Endodermal cell (in vitro differentiated cells): Measurements from ENCODE around the gene ARL15. TPM values are rescaled to one million over a fixed set of nuclear protein-coding genes. Genes with fewer than 3 reads are reported as not detected.
"Not testable (repeated sequence)": the region's sequence is repeated elsewhere in the genome, so short reads cannot be mapped to it uniquely, and the experiment has no call there.

Experiments used
- DNase-seq: peaks from one replicate; pipeline ENCODE4 v3.0.0-alpha.2; 2017
- H3K27ac ChIP-seq: 2 replicates; pipeline ENCODE4 v1.5.1; 2013; ENCODE audit warnings: mild to moderate bottlenecking, low read depth, low read length, moderate library complexity
- H3K27me3 ChIP-seq: 2 replicates; pipeline ENCODE4 v1.6.1; 2013; ENCODE audit warnings: mild to moderate bottlenecking, low read length, moderate library complexity; ENCODE audit not compliant: insufficient read depth, control insufficient read depth, poor library complexity, severe bottlenecking
- H3K36me3 ChIP-seq: 2 replicates; pipeline ENCODE4 v1.7.0; 2013; ENCODE audit warnings: mild to moderate bottlenecking, low read length, moderate library complexity; ENCODE audit not compliant: control insufficient read depth, insufficient read depth
- H3K4me1 ChIP-seq: one replicate; pipeline ENCODE4 v1.7.0; 2013; ENCODE audit warnings: low read length; ENCODE audit not compliant: control insufficient read depth, insufficient read depth
- H3K4me3 ChIP-seq: 2 replicates; pipeline ENCODE4 v1.5.1; 2013; ENCODE audit warnings: mild to moderate bottlenecking, low read length, moderate library complexity
- H3K9ac ChIP-seq: 2 replicates; pipeline ENCODE4 v1.6.1; 2013; ENCODE audit warnings: mild to moderate bottlenecking, low read length, moderate library complexity; ENCODE audit not compliant: poor library complexity, severe bottlenecking; ENCODE audit errors: extremely low read depth
- H3K9me3 ChIP-seq: 2 replicates; pipeline ENCODE4 v1.6.1; 2013; ENCODE audit warnings: mild to moderate bottlenecking, low read length, moderate library complexity; ENCODE audit not compliant: control insufficient read depth
- H3K27ac Mint-ChIP-seq: 2 replicates; pipeline ENCODE4 v1.8.0; 2020; ENCODE audit warnings: mixed read lengths
- H3K27me3 Mint-ChIP-seq: 2 replicates; pipeline ENCODE4 v1.8.0; 2021; ENCODE audit warnings: mild to moderate bottlenecking, mixed read lengths; ENCODE audit not compliant: insufficient read depth
- H3K36me3 Mint-ChIP-seq: 2 replicates; pipeline ENCODE4 v1.8.0; 2020; ENCODE audit warnings: low read depth, mixed read lengths
- H3K4me1 Mint-ChIP-seq: 2 replicates; pipeline ENCODE4 v1.8.0; 2020; ENCODE audit warnings: mixed read lengths
- H3K4me3 Mint-ChIP-seq: 2 replicates; pipeline ENCODE4 v1.8.0; 2020; ENCODE audit warnings: mild to moderate bottlenecking, moderate library complexity, mixed read lengths
- H3K9me3 Mint-ChIP-seq: 2 replicates; pipeline ENCODE4 v1.8.0; 2020; ENCODE audit warnings: mild to moderate bottlenecking, mixed read lengths
- CTCF ChIP-seq: fragments of 200-600 bp; sonication (generic); conservative IDR thresholded peaks from 2 replicates; pipeline ENCODE4 v1.5.0; 2021; ENCODE audit warnings: antibody characterized with exemption, mild to moderate bottlenecking
- WGBS, 2 experiments: methylation state at CpG; one replicate each; pipeline versions ENCODE4 v1.1.5 to v1.1.7; 2013; ENCODE audit warnings: missing lambda C conversion rate in 2 of 2, mixed read lengths in 1 of 2; ENCODE audit not compliant: insufficient coverage in 1 of 2, insufficient read length in 1 of 2; 5-methylcytosine and 5-hydroxymethylcytosine counted together
- total RNA-seq, 2 donors: library from RNA; stranded (reverse); fragmentation: NEBNext Ultra II Directional in 1 of 2; extraction: Animal tissue kit (Norgen Biotek cat#: 25700) in 1 of 2; gene quantifications; 2 replicates in 1 of 2; 3 replicates in 1 of 2; pipeline ENCODE4 v1.2.1, GENCODE V29; 2021

Gene ARL15
- total RNA-seq, 2 donors from 2014 or later = 23.3 to 24.0 TPM

GRCh38 chr5:54063817-54064216 is 246.6 kb downstream of the ARL15 start:
- WGBS, 2 experiments = 93 to 94% methylated on average over 2 to 3 of the region's 3 CpGs
- TF ChIP-seq CTCF = no peak
- H3K9me3 Mint-ChIP-seq = peaks cover 7% of the 10 kb centered on the region
- Histone ChIP-seq H3K27me3 (no peaks in the 10 kb centered on the region), H3K36me3 (no peaks in the 10 kb centered on the region), H3K27ac (no peak overlapping the region), H3K4me3 (no peak overlapping the region), H3K9ac (no peak overlapping the region), H3K9me3 (no peaks in the 10 kb centered on the region), H3K4me1 (peaks cover 12% of the 10 kb centered on the region)
- no peaks in the 10 kb centered on the region for H3K27me3 Mint-ChIP-seq
- no peak overlapping the region for H3K27ac Mint-ChIP-seq
- H3K4me3 Mint-ChIP-seq = no peak overlapping the region
- peaks cover 14% of the 10 kb centered on the region for H3K36me3 Mint-ChIP-seq
- DNase-seq = no peak
- H3K4me1 Mint-ChIP-seq = peaks cover 20% of the 10 kb centered on the region

GRCh38 chr5:54062958-54063357 is 247.4 kb downstream of the ARL15 start:
- Histone ChIP-seq H3K9ac (no peak overlapping the region), H3K9me3 (no peaks in the 10 kb centered on the region), H3K27me3 (no peaks in the 10 kb centered on the region), H3K36me3 (no peaks in the 10 kb centered on the region), H3K4me3 (no peak overlapping the region), H3K27ac (peak overlapping the region; percentile 44), H3K4me1 (peaks cover 6% of the 10 kb centered on the region)
- no peak for TF ChIP-seq CTCF
- H3K9me3 Mint-ChIP-seq = peaks cover 7% of the 10 kb centered on the region
- peaks cover 19% of the 10 kb centered on the region for H3K4me1 Mint-ChIP-seq
- DNase-seq = no peak
- peaks cover 14% of the 10 kb centered on the region for H3K36me3 Mint-ChIP-seq
- H3K27me3 Mint-ChIP-seq = no peaks in the 10 kb centered on the region
- 73 to 81% methylated on average over 3 of the region's 3 CpGs for WGBS, 2 experiments
- H3K27ac Mint-ChIP-seq = no peak overlapping the region
- H3K4me3 Mint-ChIP-seq = no peak overlapping the region

GRCh38 chr5:54060919-54061318 is 249.5 kb downstream of the ARL15 start:
- not testable (repeated sequence) for H3K9me3 Mint-ChIP-seq, H3K27me3 Mint-ChIP-seq, H3K27me3 ChIP-seq, H3K27ac Mint-ChIP-seq, H3K27ac ChIP-seq, H3K4me1 ChIP-seq, H3K4me3 Mint-ChIP-seq, H3K36me3 ChIP-seq, H3K9ac ChIP-seq, H3K4me3 ChIP-seq, H3K9me3 ChIP-seq
- H3K4me1 Mint-ChIP-seq = peaks cover 12% of the 10 kb centered on the region
- 79 to 100% methylated on average over 1 to 3 of the region's 3 CpGs for WGBS, 2 experiments
- peak; percentile 59 for DNase-seq
- peaks cover 14% of the 10 kb centered on the region for H3K36me3 Mint-ChIP-seq

GRCh38 chr5:54049963-54050362 is 260.4 kb downstream of the ARL15 start:
- Histone ChIP-seq H3K27me3 (no peaks in the 10 kb centered on the region), H3K9me3 (no peaks in the 10 kb centered on the region), H3K27ac (no peak overlapping the region), H3K36me3 (no peaks in the 10 kb centered on the region), H3K4me1 (peaks cover 4% of the 10 kb centered on the region), H3K9ac (no peak overlapping the region), H3K4me3 (no peak overlapping the region)
- no peak overlapping the region for H3K4me3 Mint-ChIP-seq
- no peak overlapping the region for H3K27ac Mint-ChIP-seq
- no peaks in the 10 kb centered on the region for H3K27me3 Mint-ChIP-seq
- peaks cover 20% of the 10 kb centered on the region for H3K4me1 Mint-ChIP-seq
- H3K9me3 Mint-ChIP-seq = no peaks in the 10 kb centered on the region
- WGBS, 2 experiments = 96 to 100% methylated on average over 1 to 2 of the region's 2 CpGs
- TF ChIP-seq CTCF = no peak
- H3K36me3 Mint-ChIP-seq = no peaks in the 10 kb centered on the region
- DNase-seq = no peak
